Aorta (tissue), 5 donors: ENCODE data around the gene DUSP10. TPM values are rescaled to one million over a fixed set of nuclear protein-coding genes. Genes with fewer than 3 reads are reported as not detected.

Source experiments
- ATAC-seq: fragments of 200-7000 bp; cut with Tn5 transposase; one replicate; pipeline ENCODE4 v1.9.1; 2022; ENCODE audit warnings: moderate library complexity; ENCODE audit not compliant: low FRiP score
- DNase-seq, 2 donors: peaks; one replicate each; pipeline ENCODE4 v3.0.0-alpha.2; 2020
- H3K27ac ChIP-seq, 2 donors: one replicate each; pipeline ENCODE4 v1.5.1; 2013; ENCODE audit warnings: low read length in 2 of 2, mild to moderate bottlenecking in 2 of 2, moderate library complexity in 2 of 2, control low read depth in 1 of 2, inconsistent platforms in 1 of 2, low read depth in 1 of 2
- H3K27me3 ChIP-seq, 2 donors: one replicate each; pipeline ENCODE4 v1.6.1; 2013; ENCODE audit warnings: control low read depth in 1 of 2, low read length in 1 of 2, mild to moderate bottlenecking in 1 of 2, moderate library complexity in 1 of 2; ENCODE audit not compliant: insufficient read depth in 2 of 2, control insufficient read depth in 1 of 2
- H3K36me3 ChIP-seq, 2 donors: one replicate each; pipeline ENCODE4 v1.6.1; 2013; ENCODE audit warnings: control low read depth in 1 of 2, low read length in 1 of 2, mild to moderate bottlenecking in 1 of 2; ENCODE audit not compliant: insufficient read depth in 2 of 2, control insufficient read depth in 1 of 2
- H3K4me1 ChIP-seq, 2 donors: one replicate each; pipeline ENCODE4 v1.6.1; 2013; ENCODE audit warnings: low read length in 2 of 2, control low read depth in 1 of 2, mild to moderate bottlenecking in 1 of 2, moderate library complexity in 1 of 2; ENCODE audit not compliant: insufficient read depth in 2 of 2, control insufficient read depth in 1 of 2
- H3K4me3 ChIP-seq, 2 donors: one replicate each; pipeline ENCODE4 v1.5.1; 2013; ENCODE audit warnings: low read length in 2 of 2, control low read depth in 1 of 2, mild to moderate bottlenecking in 1 of 2
- H3K9me3 ChIP-seq: one replicate; pipeline ENCODE4 v1.6.1; 2013; ENCODE audit warnings: mild to moderate bottlenecking, low read length; ENCODE audit not compliant: control insufficient read depth
- WGBS, 2 donors: extraction: QIAGEN DNeasy Blood & Tissue Kit; methylation state at CpG; one replicate each; pipeline ENCODE4 v1.1.7; 2013; 5-methylcytosine and 5-hydroxymethylcytosine counted together
- intact Hi-C, 2 donors: fragments of 100-400 bp; cut with DNase I; formaldehyde crosslinking; loops; one replicate each; pipeline versions ENCODE4 v1.14.2 to v1.15.0; 2022
- polyA plus RNA-seq, 2 donors: library from polyadenylated mRNA; stranded (reverse); fragments of 200-250 nt; gene quantifications; one replicate each; pipeline ENCODE4 v1.2.3, GENCODE V29; 2013
- total RNA-seq, 2 donors: library from RNA; stranded (reverse); fragmentation: NEBNext Ultra II Directional; extraction: Animal tissue kit (Norgen Biotek cat#: 25700); gene quantifications; one replicate each; pipeline ENCODE4 v1.2.1, GENCODE V29; 2021
- donor health status: healthy with polysubstance abuse.
- donor health status: Bipolar disorder and iron deficiency.
- donor health status: DM: no; HTN: no; CAD: no.
- donor health status: DM: no; HTN: no; CAD: no.
- donor health status: DM: yes; HTN: yes; CAD: no.

DUSP10 gene
- total and polyA plus RNA-seq, 4 donors, result 0.33 to 5.4 (median 4.8) TPM

- Histone ChIP-seq H3K4me3 (no peak overlapping the region), H3K4me1 (no peaks in the 10 kb centered on the region), H3K9me3 (peaks cover 1% of the 10 kb centered on the region), H3K27ac (no peak overlapping the region), H3K36me3 (peaks cover 0 to 5% of the 10 kb centered on the region in 2 donors), H3K27me3 (no peaks in the 10 kb centered on the region)
- DNase-seq, result no peak
- WGBS, 2 donors, result 91 to 100% methylated on average over 4 of the region's 4 CpGs
- no peak for ATAC-seq
- intact Hi-C loops, result no loop called here
Measured at GRCh38 chr1:221698579-221699349, 43.1 kb downstream of the DUSP10 start.

GRCh38 chr1:221697923-221698425 is 43.9 kb downstream of the DUSP10 start:
- no peaks in the 10 kb centered on the region for H3K4me1 ChIP-seq
- no peaks in the 10 kb centered on the region for H3K27me3 ChIP-seq
- ATAC-seq, result no peak
- H3K27ac ChIP-seq, result no peak overlapping the region
- WGBS, 2 donors, result 52 to 57% methylated on average over 3 of the region's 3 CpGs
- DNase-seq, result no peak
- peaks cover 0 to 4% of the 10 kb centered on the region in 2 donors for H3K36me3 ChIP-seq
- H3K9me3 ChIP-seq, result peaks cover 4% of the 10 kb centered on the region
- intact Hi-C loops, result no loop called here
- H3K4me3 ChIP-seq, result no peak overlapping the region

GRCh38 chr1:221696718-221697461 is 45.0 kb downstream of the DUSP10 start:
- DNase-seq (no peak), ATAC-seq (no peak)
- peaks cover 2% of the 10 kb centered on the region for H3K9me3 ChIP-seq
- no peak overlapping the region for H3K4me3 ChIP-seq
- H3K36me3 ChIP-seq, result no peaks in the 10 kb centered on the region
- no peak overlapping the region for H3K27ac ChIP-seq
- H3K4me1 ChIP-seq, result no peaks in the 10 kb centered on the region
- intact Hi-C loops, result no loop called here
- no peaks in the 10 kb centered on the region for H3K27me3 ChIP-seq
- WGBS, 2 donors, result 95 to 99% methylated on average over 3 of the region's 3 CpGs

- DNase-seq (no peak), ATAC-seq (no peak)
- no peak overlapping the region for H3K27ac ChIP-seq
- H3K27me3 ChIP-seq, result no peaks in the 10 kb centered on the region
- no peaks in the 10 kb centered on the region for H3K36me3 ChIP-seq
- H3K4me1 ChIP-seq, result no peaks in the 10 kb centered on the region
- intact Hi-C loops, result no loop called here
- H3K4me3 ChIP-seq, result no peak overlapping the region
- H3K9me3 ChIP-seq, result peaks cover 2% of the 10 kb centered on the region
Measured at GRCh38 chr1:221696027-221696426, 45.9 kb downstream of the DUSP10 start.

GRCh38 chr1:221695301-221695700 is 46.6 kb downstream of the DUSP10 start:
- WGBS, 2 donors, result 56 to 69% methylated on average over 1 of the region's 1 CpG
- Histone ChIP-seq H3K36me3 (no peaks in the 10 kb centered on the region), H3K27me3 (no peaks in the 10 kb centered on the region), H3K4me3 (no peak overlapping the region), H3K4me1 (no peaks in the 10 kb centered on the region), H3K9me3 (peaks cover 2% of the 10 kb centered on the region), H3K27ac (no peak overlapping the region)
- ATAC-seq (no peak), DNase-seq (no peak)
- intact Hi-C loops, result no loop called here

- DNase-seq (no peak), ATAC-seq (no peak)
- no peak overlapping the region for H3K4me3 ChIP-seq
- H3K27ac ChIP-seq, result no peak overlapping the region
- intact Hi-C loops, result no loop called here
- H3K27me3 ChIP-seq, result no peaks in the 10 kb centered on the region
- H3K4me1 ChIP-seq, result no peaks in the 10 kb centered on the region
- H3K36me3 ChIP-seq, result no peaks in the 10 kb centered on the region
- peaks cover 2% of the 10 kb centered on the region for H3K9me3 ChIP-seq
Measured at GRCh38 chr1:221694109-221694508, 47.8 kb downstream of the DUSP10 start.

GRCh38 chr1:221693087-221693486 is 48.8 kb downstream of the DUSP10 start:
- no peak for ATAC-seq
- 80 to 87% methylated on average over 2 of the region's 2 CpGs for WGBS, 2 donors
- H3K36me3 ChIP-seq, result no peaks in the 10 kb centered on the region
- no peak for DNase-seq
- H3K9me3 ChIP-seq, result peaks cover 2% of the 10 kb centered on the region
- no peaks in the 10 kb centered on the region for H3K4me1 ChIP-seq
- no peak overlapping the region for H3K27ac ChIP-seq
- intact Hi-C loops, result no loop called here
- H3K27me3 ChIP-seq, result no peaks in the 10 kb centered on the region
- H3K4me3 ChIP-seq, result no peak overlapping the region

- 59 to 87% methylated on average over 2 of the region's 2 CpGs for WGBS, 2 donors
- Histone ChIP-seq H3K4me1 (no peaks in the 10 kb centered on the region), H3K9me3 (peaks cover 2% of the 10 kb centered on the region), H3K36me3 (no peaks in the 10 kb centered on the region), H3K4me3 (no peak overlapping the region), H3K27ac (no peak overlapping the region), H3K27me3 (no peaks in the 10 kb centered on the region)
- DNase-seq (no peak), ATAC-seq (no peak)
- intact Hi-C loops, result no loop called here
Measured at GRCh38 chr1:221692643-221693042, 49.2 kb downstream of the DUSP10 start.

GRCh38 chr1:221691261-221691660 is 50.6 kb downstream of the DUSP10 start:
- no peak for ATAC-seq
- Histone ChIP-seq H3K9me3 (peaks cover 2% of the 10 kb centered on the region), H3K27ac (no peak overlapping the region), H3K4me3 (no peak overlapping the region), H3K4me1 (no peaks in the 10 kb centered on the region), H3K36me3 (no peaks in the 10 kb centered on the region), H3K27me3 (no peaks in the 10 kb centered on the region)
- DNase-seq, result no peak
- intact Hi-C loops, result no loop called here
